Small intestine (tissue), 7 donors: ENCODE results near the gene FAM98B. TPM values are rescaled to one million over a fixed set of nuclear protein-coding genes. Genes with fewer than 3 reads are reported as not detected.

ENCODE experiments used
- DNase-seq, 2 donors: peaks; one replicate each; pipeline versions ENCODE4 v3.0.0 to v3.0.0-alpha.2; 2013
- FAIRE-seq: peaks from 2 replicates; lab custom pipeline; 2012; peaks lifted over from hg19 to GRCh38; lab: Jason Lieb, UNC
- H3K27ac ChIP-seq, 3 donors: one replicate each; pipeline ENCODE4 v1.5.1; 2013; ENCODE audit warnings: low read length in 2 of 3, mild to moderate bottlenecking in 2 of 3, control low read depth in 1 of 3, inconsistent platforms in 1 of 3, low read depth in 1 of 3, moderate library complexity in 1 of 3
- H3K27me3 ChIP-seq, 3 donors: one replicate each; pipeline ENCODE4 v1.6.1; 2013; ENCODE audit warnings: low read length in 3 of 3, inconsistent platforms in 1 of 3; ENCODE audit not compliant: control insufficient read depth in 3 of 3, insufficient read depth in 3 of 3
- H3K36me3 ChIP-seq, 3 donors: one replicate each; pipeline ENCODE4 v1.6.1; 2013; ENCODE audit warnings: low read length in 3 of 3, inconsistent platforms in 1 of 3, low read depth in 1 of 3, mild to moderate bottlenecking in 1 of 3, moderate library complexity in 1 of 3; ENCODE audit not compliant: control insufficient read depth in 3 of 3, insufficient read depth in 2 of 3
- H3K4me1 ChIP-seq, 3 donors: one replicate each; pipeline ENCODE4 v1.6.1; 2013; ENCODE audit warnings: low read length in 2 of 3, inconsistent platforms in 1 of 3, low read depth in 1 of 3, mild to moderate bottlenecking in 1 of 3, moderate library complexity in 1 of 3; ENCODE audit not compliant: control insufficient read depth in 3 of 3, insufficient read depth in 2 of 3
- H3K4me3 ChIP-seq, 3 donors: one replicate each; pipeline ENCODE4 v1.5.1; 2013; ENCODE audit warnings: low read length in 3 of 3, control low read depth in 1 of 3, inconsistent platforms in 1 of 3, low read depth in 1 of 3, mild to moderate bottlenecking in 1 of 3, moderate library complexity in 1 of 3
- H3K9me3 ChIP-seq, 2 donors: one replicate each; pipeline ENCODE4 v1.6.1; 2013; ENCODE audit warnings: low read depth in 1 of 2, low read length in 1 of 2; ENCODE audit not compliant: control insufficient read depth in 2 of 2, insufficient read depth in 1 of 2
- WGBS, 3 donors: extraction: QIAGEN DNeasy Blood & Tissue Kit; methylation state at CpG; one replicate each; pipeline ENCODE4 v1.1.7; 2013; 5-methylcytosine and 5-hydroxymethylcytosine counted together
- polyA plus RNA-seq, 4 donors: library from polyadenylated mRNA; stranded (reverse) in 3 of 4; unstranded in 1 of 4; fragments of 200-250 nt in 3 of 4; fragments of 120-200 nt in 1 of 4; gene quantifications; one replicate each; pipeline versions ENCODE4 v1.2.1 to v1.2.3, GENCODE V29; 2013
- donor health status: healthy with polysubstance abuse.
- donor health status: control.
- donor health status: control.
- donor health status: Bipolar disorder and iron deficiency.
- donor health status: healthy.

Gene FAM98B
- polyA plus RNA-seq, 4 donors, result 5.8 to 33.4 (median 10.8) TPM

GRCh38 chr15:38504680-38505467 is 50.9 kb downstream of the FAM98B start:
- Histone ChIP-seq H3K9me3 (no peaks in the 10 kb centered on the region), H3K4me1 (no peaks in the 10 kb centered on the region), H3K27me3 (no peaks in the 10 kb centered on the region), H3K4me3 (no peak overlapping the region), H3K27ac (no peak overlapping the region), H3K36me3 (peaks cover 0 to 3% (median 0%) of the 10 kb centered on the region in 3 donors)
- 86 to 87% (median 86%) methylated on average over 4 of the region's 4 CpGs for WGBS, 3 donors
- FAIRE-seq (no peak), DNase-seq (no peak)

DNA sequence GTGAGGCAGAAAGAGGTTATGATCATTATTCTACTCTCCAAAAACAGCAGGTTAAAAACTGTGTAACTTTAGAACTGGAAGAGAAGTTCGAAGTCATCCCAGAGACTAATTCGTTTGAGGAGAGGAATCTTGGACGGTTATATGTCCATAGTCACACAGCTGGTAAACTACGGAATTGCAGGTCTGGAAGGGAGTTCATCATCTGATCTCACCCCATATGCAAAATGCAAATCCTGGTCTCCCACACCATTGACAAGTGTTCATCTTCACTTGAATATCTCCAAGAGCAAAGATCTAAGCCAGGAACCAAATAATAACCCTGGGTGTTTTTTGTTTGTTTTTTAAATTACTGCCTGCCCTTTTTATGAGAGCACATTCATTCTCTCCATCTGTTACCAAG is 53.1 kb downstream of the FAM98B start:
- Histone ChIP-seq H3K36me3 (peaks cover 0 to 3% (median 0%) of the 10 kb centered on the region in 3 donors), H3K4me1 (no peaks in the 10 kb centered on the region), H3K4me3 (no peak overlapping the region), H3K9me3 (no peaks in the 10 kb centered on the region), H3K27ac (no peak overlapping the region), H3K27me3 (no peaks in the 10 kb centered on the region)
- 78 to 87% (median 86%) methylated on average over 4 of the region's 4 CpGs for WGBS, 3 donors
- DNase-seq (no peak), FAIRE-seq (no peak)

DNA sequence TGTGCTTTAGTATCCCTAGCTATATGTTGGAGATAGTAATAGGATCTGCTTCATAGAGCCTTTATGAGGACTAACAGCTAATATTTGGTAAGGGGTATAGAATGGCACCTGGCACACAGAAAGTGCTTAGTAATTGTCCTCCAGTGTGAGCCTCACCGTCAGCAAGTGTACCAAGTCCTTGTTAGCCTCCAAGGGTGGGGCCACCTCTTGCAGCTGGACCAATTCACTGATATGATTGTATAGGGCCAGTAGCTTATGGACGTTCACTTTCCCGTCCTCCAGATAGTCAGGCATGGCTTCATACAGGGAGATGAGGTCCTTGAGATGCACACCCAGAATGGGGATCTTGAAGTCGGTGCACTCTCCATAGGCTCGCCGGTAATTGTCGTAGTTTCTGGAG is 53.6 kb downstream of the FAM98B start:
- no peak overlapping the region for H3K27ac ChIP-seq
- H3K27me3 ChIP-seq, result peaks cover 0 to 4% (median 0%) of the 10 kb centered on the region in 3 donors
- H3K9me3 ChIP-seq, result no peaks in the 10 kb centered on the region
- DNase-seq, result no peak
- H3K4me3 ChIP-seq, result no peak overlapping the region
- no peaks in the 10 kb centered on the region for H3K4me1 ChIP-seq
- no peak for FAIRE-seq
- peaks cover 0 to 3% (median 0%) of the 10 kb centered on the region in 3 donors for H3K36me3 ChIP-seq
- 77 to 89% (median 83%) methylated on average over 7 of the region's 7 CpGs for WGBS, 3 donors

DNA sequence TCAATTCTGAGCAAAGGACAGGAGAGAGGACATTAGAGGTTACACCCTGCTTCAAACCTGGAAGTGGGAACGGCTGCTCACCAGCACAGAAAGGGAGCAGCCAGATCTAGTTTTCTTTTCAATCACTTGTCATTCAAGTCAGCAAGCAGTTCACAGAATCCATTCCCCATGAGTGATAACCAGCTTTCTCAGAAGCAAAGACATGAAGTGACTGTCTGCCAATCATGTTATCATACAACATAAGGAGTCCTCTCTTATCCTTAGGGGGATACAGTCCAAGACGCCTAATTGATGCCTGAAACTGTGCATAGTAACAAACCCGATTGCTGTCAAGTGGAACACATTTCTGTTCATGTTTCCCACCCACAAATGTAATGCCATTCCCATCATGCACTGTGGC is 54.7 kb downstream of the FAM98B start:
- 55 to 82% (median 72%) methylated on average over 3 of the region's 3 CpGs for WGBS, 3 donors
- peaks cover 0 to 4% (median 0%) of the 10 kb centered on the region in 3 donors for H3K27me3 ChIP-seq
- H3K9me3 ChIP-seq, result no peaks in the 10 kb centered on the region
- no peak overlapping the region for H3K4me3 ChIP-seq
- peak overlapping the region in 1 of 3 donors; percentile 8 for H3K27ac ChIP-seq
- H3K4me1 ChIP-seq, result no peaks in the 10 kb centered on the region
- H3K36me3 ChIP-seq, result peaks cover 0 to 3% (median 0%) of the 10 kb centered on the region in 3 donors
- FAIRE-seq (no peak), DNase-seq (no peak)

GRCh38 chr15:38509152-38509551 is 55.2 kb downstream of the FAM98B start:
- 56 to 81% (median 69%) methylated on average over 4 of the region's 4 CpGs for WGBS, 3 donors
- FAIRE-seq (no peak), DNase-seq (no peak)
- no peaks in the 10 kb centered on the region for H3K9me3 ChIP-seq
- H3K27me3 ChIP-seq, result peaks cover 0 to 4% (median 0%) of the 10 kb centered on the region in 3 donors
- H3K4me1 ChIP-seq, result no peaks in the 10 kb centered on the region
- H3K36me3 ChIP-seq, result peaks cover 0 to 3% (median 0%) of the 10 kb centered on the region in 3 donors
- H3K27ac ChIP-seq, result no peak overlapping the region
- no peak overlapping the region for H3K4me3 ChIP-seq

DNA sequence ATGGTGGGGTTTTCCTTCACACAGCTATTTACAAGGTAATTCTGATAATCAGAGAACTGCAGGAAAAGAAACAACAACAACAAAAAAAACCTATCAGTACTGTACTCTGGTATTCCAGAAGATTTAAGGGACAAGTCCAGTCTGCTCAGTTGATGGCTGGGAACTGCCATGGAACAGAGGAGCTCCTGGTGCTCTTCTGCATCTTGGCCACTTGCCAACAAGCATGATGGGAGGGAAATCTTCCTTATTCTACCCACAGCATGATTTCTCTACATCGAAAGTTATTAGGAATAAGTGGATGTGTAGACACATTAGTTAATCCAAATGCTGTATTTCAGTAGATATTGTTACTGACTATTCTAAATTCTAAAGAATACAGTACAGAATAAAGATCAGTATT is 59.0 kb downstream of the FAM98B start:
- H3K27me3 ChIP-seq, result peaks cover 0 to 4% (median 0%) of the 10 kb centered on the region in 3 donors
- no peak overlapping the region for H3K27ac ChIP-seq
- DNase-seq (no peak), FAIRE-seq (no peak)
- H3K9me3 ChIP-seq, result no peaks in the 10 kb centered on the region
- no peaks in the 10 kb centered on the region for H3K36me3 ChIP-seq
- H3K4me3 ChIP-seq, result no peak overlapping the region
- no peaks in the 10 kb centered on the region for H3K4me1 ChIP-seq
- WGBS, 3 donors, result 92 to 100% (median 97%) methylated on average over 1 of the region's 1 CpG

DNA sequence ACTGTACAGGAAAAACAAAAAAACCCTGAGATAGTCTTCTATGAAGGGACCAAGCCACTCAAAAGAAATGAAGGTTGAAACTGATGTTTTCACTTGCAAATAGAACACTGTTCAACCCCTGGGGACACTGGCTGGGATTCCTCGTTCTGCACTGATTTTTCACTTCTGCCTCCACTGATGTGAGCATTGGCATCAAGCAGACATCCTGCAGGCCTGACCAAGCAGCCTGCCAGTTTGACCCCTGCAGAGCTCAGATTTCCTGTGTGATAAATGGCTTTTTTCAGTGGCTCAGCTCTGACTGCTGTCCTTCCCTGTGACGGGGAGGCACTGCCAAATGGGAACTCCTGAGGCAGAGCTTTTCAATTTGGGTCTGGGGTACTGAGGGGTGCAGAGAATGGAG is 60.7 kb downstream of the FAM98B start:
- no peak for DNase-seq
- Histone ChIP-seq H3K27me3 (peaks cover 0 to 4% (median 0%) of the 10 kb centered on the region in 3 donors), H3K27ac (no peak overlapping the region), H3K4me1 (no peaks in the 10 kb centered on the region), H3K4me3 (no peak overlapping the region), H3K36me3 (no peaks in the 10 kb centered on the region), H3K9me3 (no peaks in the 10 kb centered on the region)
- 60 to 81% (median 78%) methylated on average over 2 of the region's 2 CpGs for WGBS, 3 donors
- FAIRE-seq, result no peak

- H3K9me3 ChIP-seq, result no peaks in the 10 kb centered on the region
- FAIRE-seq (no peak), DNase-seq (no peak)
- 83 to 96% (median 93%) methylated on average over 5 of the region's 5 CpGs for WGBS, 3 donors
- H3K27ac ChIP-seq, result no peak overlapping the region
- peaks cover 0 to 4% (median 0%) of the 10 kb centered on the region in 3 donors for H3K27me3 ChIP-seq
- H3K4me3 ChIP-seq, result no peak overlapping the region
- H3K36me3 ChIP-seq, result no peaks in the 10 kb centered on the region
- no peaks in the 10 kb centered on the region for H3K4me1 ChIP-seq
These were observed 62.7 kb downstream of the FAM98B start for GRCh38 chr15:38516626-38517025.
